WI38 (cell line): Measurements from ENCODE around the gene GRK4.

Source experiments
- H3K4me3 ChIP-seq: 2 replicates; pipeline ENCODE4 v1.5.1; 2011; ENCODE audit warnings: low read depth, mild to moderate bottlenecking, control low read depth, low read length
- CTCF ChIP-seq: IDR thresholded peaks from 2 replicates; pipeline ENCODE4 v1.5.1; 2012; ENCODE audit warnings: low read depth, mild to moderate bottlenecking, control low read depth, low read length

GRK4 gene

GRCh38 chr4:3036131-3036952 is 73.0 kb downstream of the GRK4 start:
- H3K4me3 ChIP-seq: no peak overlapping the region
- no peak for TF ChIP-seq CTCF

GRCh38 chr4:3037957-3038461 is 74.6 kb downstream of the GRK4 start:
- no peak for TF ChIP-seq CTCF

GRCh38 chr4:3039706-3040366 is 76.5 kb downstream of the GRK4 start:
- H3K4me3 ChIP-seq: no peak overlapping the region
- TF ChIP-seq CTCF: no peak

More at GRCh38 chr4:3037957-3038461, 74.6 kb downstream of the GRK4 start:
- no peak overlapping the region for H3K4me3 ChIP-seq

GRCh38 chr4:3040452-3041191 is 77.3 kb downstream of the GRK4 start:
- no peak overlapping the region for H3K4me3 ChIP-seq
- TF ChIP-seq CTCF: no peak

- no peak for TF ChIP-seq CTCF
- peak overlapping the region; percentile 52 for H3K4me3 ChIP-seq
Observed at GRCh38 chr4:3041192-3042142, 78.1 kb downstream of the GRK4 start.

- TF ChIP-seq CTCF: no peak
- H3K4me3 ChIP-seq: peak overlapping the region; percentile 52
Observed at GRCh38 chr4:3042226-3042625, 78.9 kb downstream of the GRK4 start.
